Coronary artery (tissue), 2 donors: Measurements from ENCODE around the gene BSN.

ENCODE experiments used
- DNase-seq: peaks from one replicate; pipeline ENCODE4 v3.0.0-alpha.2; 2017; ENCODE audit warnings: low spot score
- H3K27ac ChIP-seq, 2 donors: fragments of 200-600 bp; sonication (generic); one replicate each; pipeline ENCODE4 v1.5.1; 2016 to 2019
- H3K4me3 ChIP-seq: fragments of 200-600 bp; sonication (generic); 2 replicates; pipeline ENCODE4 v1.5.1; 2016; ENCODE audit warnings: mild to moderate bottlenecking, moderate library complexity
- TF ChIP-seq, protein P1 (sequence below): fragments of 200-600 bp; sonication (generic); IDR thresholded peaks from one replicate; pipeline ENCODE4 v1.5.1; 2019; ENCODE audit warnings: antibody characterized with exemption

BSN gene

DNA sequence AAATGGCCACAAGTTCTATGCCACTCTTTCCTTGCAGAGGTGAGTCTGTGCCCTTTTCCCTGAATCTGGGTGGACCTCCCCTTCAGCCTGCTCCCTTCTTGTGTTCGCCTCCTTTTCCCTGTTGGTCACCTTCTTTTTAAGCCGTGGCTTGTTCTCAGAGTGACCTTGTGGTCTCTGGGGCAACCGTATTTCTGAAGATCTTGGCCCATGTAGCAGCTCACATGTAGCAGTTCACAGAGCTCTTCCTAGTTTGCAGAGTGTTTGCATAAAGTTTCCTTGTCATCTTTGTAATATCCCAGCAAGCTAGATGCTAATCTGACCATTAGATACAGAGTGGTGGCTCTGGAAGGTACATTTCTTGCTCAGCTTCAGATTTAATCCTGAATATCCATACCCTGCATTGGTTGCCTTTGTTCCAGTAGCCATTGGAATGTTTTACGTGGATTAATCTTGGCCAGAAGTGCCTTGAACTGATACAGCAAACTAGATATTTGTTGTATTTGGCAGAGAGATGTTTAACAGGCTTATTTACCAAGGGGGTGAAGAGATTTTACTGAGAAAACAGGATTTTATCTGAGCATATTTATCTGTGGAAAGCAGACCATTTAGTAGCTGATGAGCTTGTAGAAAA, 40.7 kb upstream of the BSN start:
- DNase-seq: no peak
- Histone ChIP-seq H3K4me3 (no peak overlapping the region), H3K27ac (no peak overlapping the region)
- TF ChIP-seq, protein P1, sequence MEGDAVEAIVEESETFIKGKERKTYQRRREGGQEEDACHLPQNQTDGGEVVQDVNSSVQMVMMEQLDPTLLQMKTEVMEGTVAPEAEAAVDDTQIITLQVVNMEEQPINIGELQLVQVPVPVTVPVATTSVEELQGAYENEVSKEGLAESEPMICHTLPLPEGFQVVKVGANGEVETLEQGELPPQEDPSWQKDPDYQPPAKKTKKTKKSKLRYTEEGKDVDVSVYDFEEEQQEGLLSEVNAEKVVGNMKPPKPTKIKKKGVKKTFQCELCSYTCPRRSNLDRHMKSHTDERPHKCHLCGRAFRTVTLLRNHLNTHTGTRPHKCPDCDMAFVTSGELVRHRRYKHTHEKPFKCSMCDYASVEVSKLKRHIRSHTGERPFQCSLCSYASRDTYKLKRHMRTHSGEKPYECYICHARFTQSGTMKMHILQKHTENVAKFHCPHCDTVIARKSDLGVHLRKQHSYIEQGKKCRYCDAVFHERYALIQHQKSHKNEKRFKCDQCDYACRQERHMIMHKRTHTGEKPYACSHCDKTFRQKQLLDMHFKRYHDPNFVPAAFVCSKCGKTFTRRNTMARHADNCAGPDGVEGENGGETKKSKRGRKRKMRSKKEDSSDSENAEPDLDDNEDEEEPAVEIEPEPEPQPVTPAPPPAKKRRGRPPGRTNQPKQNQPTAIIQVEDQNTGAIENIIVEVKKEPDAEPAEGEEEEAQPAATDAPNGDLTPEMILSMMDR: no peak

DNA sequence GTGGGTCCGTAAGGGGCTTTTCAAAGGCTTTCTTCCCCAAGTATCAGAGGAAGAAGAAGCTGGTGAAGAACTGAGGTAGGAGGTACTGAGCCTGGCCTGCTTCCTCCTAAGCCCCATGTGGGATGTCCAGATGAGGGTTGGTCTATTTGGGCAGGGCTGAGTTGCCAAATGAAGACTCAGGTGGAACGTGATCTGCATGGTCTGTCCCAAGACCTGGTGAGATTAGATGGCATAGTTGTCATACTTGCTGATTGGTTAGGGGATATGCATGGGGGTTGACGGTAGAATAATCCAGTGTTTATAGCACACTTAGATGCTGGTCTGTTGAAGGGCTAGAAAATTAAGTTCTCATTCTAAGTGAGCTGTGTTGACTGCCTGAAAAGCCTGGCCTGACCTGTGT, 36.3 kb upstream of the BSN start:
- TF ChIP-seq, protein P1: no peak
- Histone ChIP-seq H3K4me3 (no peak overlapping the region), H3K27ac (no peak overlapping the region)
- DNase-seq: no peak

DNA sequence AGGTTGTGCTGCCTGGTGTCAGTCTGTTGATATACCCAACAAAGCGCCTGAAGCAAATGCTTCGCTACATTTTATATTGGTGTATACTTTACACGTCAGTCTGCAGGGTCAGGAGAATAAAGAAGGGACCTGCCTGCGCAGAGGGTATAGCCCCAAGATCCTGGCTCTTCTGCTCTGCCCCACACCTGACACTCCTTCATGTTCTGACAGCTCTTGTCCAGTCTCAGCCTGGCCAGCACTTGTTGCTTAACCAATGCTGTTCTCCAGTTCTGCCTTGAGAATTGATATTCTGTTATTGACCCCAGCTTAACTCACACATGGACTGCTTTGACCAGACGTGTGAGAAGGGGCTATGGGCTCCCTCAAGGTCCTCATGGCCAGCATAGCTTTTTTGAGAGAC, 35.8 kb upstream of the BSN start:
- Histone ChIP-seq H3K27ac (peak overlapping the region in 1 of 2 donors; percentile 4), H3K4me3 (no peak overlapping the region)
- DNase-seq: no peak
- TF ChIP-seq, protein P1: no peak

- Histone ChIP-seq H3K27ac (no peak overlapping the region), H3K4me3 (no peak overlapping the region)
- no peak for DNase-seq
- TF ChIP-seq, protein P1: no peak
These were observed 35.0 kb upstream of the BSN start for GRCh38 chr3:49519296-49519695.

GRCh38 chr3:49519916-49520385, 34.3 kb upstream of the BSN start:
- TF ChIP-seq, protein P1: no peak
- no peak for DNase-seq
- Histone ChIP-seq H3K4me3 (no peak overlapping the region), H3K27ac (peak overlapping the region in 1 of 2 donors; percentile 41)

GRCh38 chr3:49523756-49524747, 30.2 kb upstream of the BSN start:
- H3K4me3 ChIP-seq: no peak overlapping the region
- TF ChIP-seq, protein P1: no peak
- H3K27ac ChIP-seq: no peak overlapping the region
- no peak for DNase-seq
